Mesenchymal stem cell (in vitro differentiated cells and primary cell): ENCODE measurements around the gene EDC4.
"Not testable (repeated sequence)": the region's sequence is repeated elsewhere in the genome, so short reads cannot be mapped to it uniquely, and the experiment has no call there.

Experiments used
- DNase-seq: peaks from one replicate; pipeline ENCODE4 v3.0.0-alpha.2; 2013
- H2AFZ ChIP-seq: one replicate; pipeline ENCODE4 v1.6.1; 2013; ENCODE audit warnings: low read depth, mild to moderate bottlenecking, control low read depth, inconsistent platforms, low read length, moderate library complexity
- H2AK5ac ChIP-seq: 2 replicates; pipeline ENCODE4 v1.6.1; 2013; ENCODE audit warnings: low read length, moderate library complexity, mild to moderate bottlenecking, inconsistent platforms; ENCODE audit not compliant: severe bottlenecking
- H2BK120ac ChIP-seq: one replicate; pipeline ENCODE4 v1.6.1; 2013; ENCODE audit warnings: low read depth, mild to moderate bottlenecking, inconsistent platforms, low read length, moderate library complexity
- H2BK12ac ChIP-seq, 2 experiments: one replicate each; pipeline ENCODE4 v1.6.1; 2013; ENCODE audit warnings: inconsistent platforms in 2 of 2, low read length in 2 of 2, mild to moderate bottlenecking in 2 of 2, moderate library complexity in 2 of 2, control low read depth in 1 of 2
- H2BK15ac ChIP-seq: one replicate; pipeline ENCODE4 v1.6.1; 2013; ENCODE audit warnings: mild to moderate bottlenecking, low read depth, inconsistent platforms; ENCODE audit not compliant: poor library complexity, severe bottlenecking
- H2BK5ac ChIP-seq: 2 replicates; pipeline ENCODE4 v1.6.1; 2013; ENCODE audit warnings: low read depth, mild to moderate bottlenecking, low read length, control low read depth, inconsistent platforms; ENCODE audit not compliant: poor library complexity, severe bottlenecking
- H3K14ac ChIP-seq, 2 experiments: one replicate each; pipeline ENCODE4 v1.6.1; 2013; ENCODE audit warnings: inconsistent platforms in 2 of 2, low read length in 2 of 2, control low read depth in 1 of 2, mild to moderate bottlenecking in 1 of 2, moderate library complexity in 1 of 2
- H3K18ac ChIP-seq, 2 experiments: one replicate each; pipeline ENCODE4 v1.6.1; 2013; ENCODE audit warnings: inconsistent platforms in 2 of 2, low read length in 2 of 2, control low read depth in 1 of 2, low read depth in 1 of 2, mild to moderate bottlenecking in 1 of 2
- H3K23ac ChIP-seq, 2 experiments: one replicate each; pipeline ENCODE4 v1.6.1; 2013; ENCODE audit warnings: inconsistent platforms in 2 of 2, low read length in 2 of 2, mild to moderate bottlenecking in 2 of 2, moderate library complexity in 2 of 2, control low read depth in 1 of 2
- H3K27ac ChIP-seq: 2 replicates; pipeline ENCODE4 v1.5.1; 2013; ENCODE audit warnings: mild to moderate bottlenecking, moderate library complexity, low read length, control low read depth, inconsistent platforms; ENCODE audit not compliant: poor library complexity, severe bottlenecking
- H3K27me3 ChIP-seq, 2 experiments: 2 replicates each; pipeline versions ENCODE4 v1.6.1 to v1.7.0; 2013; ENCODE audit warnings: low read length in 2 of 2, mild to moderate bottlenecking in 2 of 2, moderate library complexity in 2 of 2, control low read depth in 1 of 2, inconsistent platforms in 1 of 2; ENCODE audit not compliant: control insufficient read depth in 1 of 2, insufficient read depth in 1 of 2
- H3K36me3 ChIP-seq, 2 experiments: 2 replicates each; pipeline versions ENCODE4 v1.6.1 to v1.7.0; 2013; ENCODE audit warnings: low read length in 2 of 2, control low read depth in 1 of 2, inconsistent platforms in 1 of 2, low read depth in 1 of 2, mild to moderate bottlenecking in 1 of 2; ENCODE audit not compliant: insufficient read depth in 2 of 2, control insufficient read depth in 1 of 2
- H3K4ac ChIP-seq, 2 experiments: one replicate each; pipeline ENCODE4 v1.6.1; 2013; ENCODE audit warnings: inconsistent platforms in 2 of 2, low read length in 2 of 2, mild to moderate bottlenecking in 2 of 2, moderate library complexity in 2 of 2, control low read depth in 1 of 2, low read depth in 1 of 2
- H3K4me1 ChIP-seq: 2 replicates; pipeline ENCODE4 v1.6.1; 2013; ENCODE audit warnings: low read depth, low read length, control low read depth; ENCODE audit not compliant: control insufficient read depth, insufficient read depth
- H3K4me2 ChIP-seq: 2 replicates; pipeline ENCODE4 v1.6.1; 2013; ENCODE audit warnings: low read length, mild to moderate bottlenecking, inconsistent platforms; ENCODE audit not compliant: poor library complexity, severe bottlenecking
- H3K4me3 ChIP-seq, 2 experiments: 2 replicates each; pipeline versions ENCODE4 v1.5.1 to v1.7.0; 2013; ENCODE audit warnings: low read length in 2 of 2, mild to moderate bottlenecking in 2 of 2, control low read depth in 1 of 2, low read depth in 1 of 2; ENCODE audit not compliant: insufficient read depth in 1 of 2
- H3K79me1 ChIP-seq: replicated peaks from 2 replicates; pipeline ENCODE4 v1.6.1; 2013; ENCODE audit warnings: mild to moderate bottlenecking, control low read depth, low read length, inconsistent platforms; ENCODE audit not compliant: poor library complexity, severe bottlenecking
- H3K9ac ChIP-seq: 2 replicates; pipeline ENCODE4 v1.7.0; 2013; ENCODE audit warnings: mild to moderate bottlenecking, low read length, moderate library complexity
- H3K9me3 ChIP-seq: 2 replicates; pipeline ENCODE4 v1.7.0; 2013; ENCODE audit warnings: mild to moderate bottlenecking, low read length; ENCODE audit not compliant: control insufficient read depth
- H4K8ac ChIP-seq: one replicate; pipeline ENCODE4 v1.6.1; 2013; ENCODE audit warnings: inconsistent platforms, mild to moderate bottlenecking, low read length, moderate library complexity
- H4K91ac ChIP-seq: one replicate; pipeline ENCODE4 v1.6.1; 2013; ENCODE audit warnings: mild to moderate bottlenecking, low read length, inconsistent platforms
- WGBS: methylation state at CpG from one replicate; pipeline ENCODE4 v1.1.7; 2013; ENCODE audit warnings: mixed read lengths; 5-methylcytosine and 5-hydroxymethylcytosine counted together

Gene EDC4

DNA sequence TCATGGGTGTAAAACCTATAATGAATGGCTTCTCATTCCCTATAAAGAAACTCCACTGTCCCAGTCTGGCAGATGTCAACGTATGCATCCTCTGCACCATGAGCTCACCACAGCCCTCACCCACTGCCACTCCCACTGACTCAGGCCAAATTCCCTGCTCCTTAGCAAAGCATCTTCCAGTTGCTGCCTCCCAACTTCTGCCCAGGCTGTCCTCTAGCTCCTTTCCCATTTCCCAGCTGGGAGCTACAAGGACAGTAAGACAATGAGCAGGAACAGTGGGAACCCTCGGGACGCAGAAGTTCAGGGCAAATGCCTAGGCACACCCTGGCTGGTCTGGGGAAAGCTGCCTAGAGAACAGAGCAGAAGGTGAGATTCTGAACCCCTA, 39.8 kb upstream of the EDC4 start:
- Histone ChIP-seq H3K4me3 (peak overlapping the region; percentile 83 to 95), H3K4me1 (peaks cover 10% of the 10 kb centered on the region), H3K23ac (no peak overlapping the region), H2AFZ (peak overlapping the region; percentile 75), H3K9ac (peak overlapping the region; percentile 95), H4K8ac (no peak overlapping the region), H3K27me3 (no peaks in the 10 kb centered on the region), H3K4ac (no peak overlapping the region), H3K18ac (peak overlapping the region in 1 of 2 experiments; percentile 28), H2BK120ac (no peak overlapping the region), H3K27ac (no peak overlapping the region), H3K36me3 (peaks cover 44 to 46% of the 10 kb centered on the region in 2 experiments), H2BK15ac (no peak overlapping the region), H2BK12ac (no peak overlapping the region), H3K4me2 (peak overlapping the region; percentile 78), H3K79me1 (peaks cover 21% of the 10 kb centered on the region), H3K9me3 (no peaks in the 10 kb centered on the region), H4K91ac (no peak overlapping the region), H2AK5ac (no peak overlapping the region), H2BK5ac (no peak overlapping the region), H3K14ac (no peak overlapping the region)
- peak; percentile 76 for DNase-seq
- WGBS: 8% methylated on average over 3 of the region's 3 CpGs

DNA sequence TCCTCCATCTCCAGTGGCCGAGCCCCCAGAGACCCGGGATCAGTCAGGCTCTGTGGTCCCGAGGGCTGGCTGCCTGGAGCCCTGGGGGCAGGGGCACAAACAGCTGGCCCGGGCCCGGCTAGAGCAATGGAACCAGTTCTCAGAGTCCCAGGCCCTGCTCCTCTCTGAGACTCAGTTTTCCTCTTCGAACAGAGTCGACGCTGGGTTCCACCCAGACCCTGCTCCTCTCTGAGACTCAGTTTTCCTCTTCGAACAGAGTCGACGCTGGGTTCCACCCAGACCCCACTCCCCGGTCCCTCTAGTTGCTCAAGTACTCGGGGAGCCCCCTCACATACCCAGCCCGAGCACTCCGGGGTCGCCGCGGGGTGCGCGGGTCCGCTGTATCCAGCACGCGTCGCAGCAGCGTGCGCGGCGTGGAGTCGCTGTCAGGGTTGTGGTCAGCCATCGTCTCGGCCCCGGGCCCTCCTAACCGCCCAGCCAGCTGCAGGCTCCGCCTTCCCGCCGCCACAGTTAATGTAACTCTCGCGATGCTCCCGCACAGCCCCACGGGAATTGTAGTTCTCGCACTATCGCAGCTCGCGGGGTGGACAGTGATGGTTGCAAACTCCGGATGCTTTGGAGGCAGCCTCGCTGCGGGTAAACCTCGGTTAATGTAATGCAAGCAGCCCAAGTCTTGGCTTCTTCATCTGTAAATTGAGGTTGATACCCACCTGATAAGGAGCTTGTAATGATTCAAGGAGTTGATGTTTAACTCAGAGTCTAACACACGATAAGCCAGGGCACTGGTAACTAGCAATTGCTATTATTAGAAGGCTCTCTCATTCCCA, 39.2 kb upstream of the EDC4 start:
- WGBS: 2% methylated on average over 49 of the region's 49 CpGs
- Histone ChIP-seq H2BK15ac (no peak overlapping the region), H3K23ac (no peak overlapping the region), H3K4me3 (peak overlapping the region; percentile 83 to 95), H2BK5ac (no peak overlapping the region), H3K79me1 (peaks cover 22% of the 10 kb centered on the region), H3K27me3 (no peaks in the 10 kb centered on the region), H4K91ac (no peak overlapping the region), H3K4me1 (peaks cover 10% of the 10 kb centered on the region), H3K27ac (no peak overlapping the region), H3K36me3 (peaks cover 38 to 40% of the 10 kb centered on the region in 2 experiments), H3K4me2 (peak overlapping the region; percentile 78), H3K9ac (peak overlapping the region; percentile 95), H3K4ac (peak overlapping the region in 1 of 2 experiments; percentile 77), H2AFZ (peak overlapping the region; percentile 75), H2AK5ac (no peak overlapping the region), H3K18ac (peak overlapping the region in 1 of 2 experiments; percentile 90), H4K8ac (peak overlapping the region; percentile 72), H3K9me3 (no peaks in the 10 kb centered on the region), H3K14ac (no peak overlapping the region), H2BK120ac (no peak overlapping the region), H2BK12ac (no peak overlapping the region)
- DNase-seq: peak; percentile 91

- no peak overlapping the region for H3K23ac ChIP-seq
- DNase-seq: no peak
- H4K91ac ChIP-seq: no peak overlapping the region
- H2AK5ac ChIP-seq: no peak overlapping the region
- H2BK5ac ChIP-seq: no peak overlapping the region
- no peak overlapping the region for H3K14ac ChIP-seq
- 88% methylated on average over 9 of the region's 10 CpGs for WGBS
- H2AFZ ChIP-seq: peak overlapping the region; percentile 0
- peaks cover 10% of the 10 kb centered on the region for H3K4me1 ChIP-seq
- no peaks in the 10 kb centered on the region for H3K27me3 ChIP-seq
- H3K27ac ChIP-seq: no peak overlapping the region
- H3K9me3 ChIP-seq: no peaks in the 10 kb centered on the region
- peak overlapping the region in 1 of 2 experiments; percentile 95 for H3K4me3 ChIP-seq
- no peak overlapping the region for H3K18ac ChIP-seq
- H3K36me3 ChIP-seq: peaks cover 32 to 34% of the 10 kb centered on the region in 2 experiments
- H3K79me1 ChIP-seq: peaks cover 22% of the 10 kb centered on the region
- H2BK120ac ChIP-seq: no peak overlapping the region
- H3K9ac ChIP-seq: peak overlapping the region; percentile 95
- no peak overlapping the region for H2BK12ac ChIP-seq
- no peak overlapping the region for H3K4ac ChIP-seq
- no peak overlapping the region for H2BK15ac ChIP-seq
- H3K4me2 ChIP-seq: peak overlapping the region; percentile 33
- H4K8ac ChIP-seq: peak overlapping the region; percentile 27
Observed at GRCh38 chr16:67834242-67834614, 38.6 kb upstream of the EDC4 start.

DNA sequence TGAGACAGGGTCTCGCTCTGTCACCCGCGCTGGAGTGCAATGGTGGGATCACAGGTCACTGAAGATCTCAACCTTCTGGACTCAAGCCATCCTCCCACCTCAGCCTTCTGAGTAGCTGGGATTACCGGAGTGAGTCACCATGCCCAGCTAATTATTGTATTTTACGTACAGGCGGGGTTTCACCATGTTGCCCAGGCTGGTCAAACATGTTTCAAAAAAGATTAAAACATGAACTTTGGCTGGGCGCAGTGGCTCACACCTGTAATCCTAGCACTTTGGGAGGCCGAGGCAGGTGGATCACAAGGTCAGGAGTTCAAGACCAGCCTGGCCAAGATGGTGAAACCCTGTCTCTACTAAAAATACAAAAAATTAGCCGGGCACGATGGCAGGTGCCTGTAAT, 35.7 kb upstream of the EDC4 start:
- not testable (repeated sequence) for H4K91ac ChIP-seq, H3K4me3 ChIP-seq, H3K4me1 ChIP-seq, H3K9ac ChIP-seq, H2BK15ac ChIP-seq, H3K9me3 ChIP-seq, H3K27ac ChIP-seq, H2AFZ ChIP-seq, H3K36me3 ChIP-seq, H3K18ac ChIP-seq, H3K4ac ChIP-seq, H3K14ac ChIP-seq, H2BK12ac ChIP-seq, H3K23ac ChIP-seq, H2BK5ac ChIP-seq, H2BK120ac ChIP-seq, H3K4me2 ChIP-seq, H2AK5ac ChIP-seq, DNase-seq, H3K27me3 ChIP-seq, H4K8ac ChIP-seq
- 92% methylated on average over 10 of the region's 10 CpGs for whole genome bisulfite sequencing
- peaks cover 11% of the 10 kb centered on the region for H3K79me1 ChIP-seq
